Kidney (tissue), 14 donors: ENCODE measurements around the gene SIM1. TPM values are rescaled to one million over a fixed set of nuclear protein-coding genes. Genes with fewer than 3 reads are reported as not detected.
A peak's percentile ranks its signal among the peaks of the same experiment; 100 is the strongest.

Source experiments
- DNase-seq, 5 donors: peaks; one replicate each; pipeline ENCODE4 v3.0.0-alpha.2; 2013 to 2020
- FAIRE-seq: peaks from 2 replicates; lab custom pipeline; 2012; peaks lifted over from hg19 to GRCh38; lab: Jason Lieb, UNC
- H3K27ac ChIP-seq, 2 donors: one replicate each; pipeline ENCODE4 v1.7.0; 2013; ENCODE audit warnings: low read depth in 2 of 2, low read length in 2 of 2, inconsistent platforms in 1 of 2
- H3K27me3 ChIP-seq: one replicate; pipeline ENCODE4 v1.7.1; 2013; ENCODE audit warnings: low read length, inconsistent platforms; ENCODE audit not compliant: control insufficient read depth, insufficient read depth
- H3K36me3 ChIP-seq, 3 donors: one replicate each; pipeline versions ENCODE4 v1.7.0 to v1.7.1; 2013; ENCODE audit warnings: low read length in 3 of 3, control low read depth in 1 of 3, inconsistent platforms in 1 of 3; ENCODE audit not compliant: insufficient read depth in 3 of 3, control insufficient read depth in 2 of 3
- H3K4me1 ChIP-seq, 3 donors: one replicate each; pipeline versions ENCODE4 v1.7.0 to v1.7.1; 2013; ENCODE audit warnings: low read length in 3 of 3, inconsistent platforms in 1 of 3, low read depth in 1 of 3; ENCODE audit not compliant: control insufficient read depth in 2 of 3, insufficient read depth in 2 of 3
- H3K4me3 ChIP-seq, 3 donors: one replicate each; pipeline versions ENCODE4 v1.7.0 to v1.8.1; 2013; ENCODE audit warnings: low read length in 3 of 3, control low read depth in 1 of 3, inconsistent platforms in 1 of 3
- H3K9ac ChIP-seq, 3 donors: one replicate each; pipeline versions ENCODE4 v1.7.0 to v1.7.1; 2013; ENCODE audit warnings: low read length in 3 of 3, control low read depth in 1 of 3, inconsistent platforms in 1 of 3
- H3K9me3 ChIP-seq, 3 donors: one replicate each; pipeline versions ENCODE4 v1.7.0 to v1.7.1; 2013; ENCODE audit warnings: low read length in 3 of 3, control low read depth in 1 of 3, inconsistent platforms in 1 of 3; ENCODE audit not compliant: control insufficient read depth in 2 of 3, insufficient read depth in 1 of 3
- intact Hi-C: fragments of 100-400 bp; cut with DNase I; formaldehyde crosslinking; loops from one replicate; pipeline ENCODE4 v1.11.1; 2022
- polyA plus RNA-seq: library from polyadenylated mRNA; stranded (reverse); fragments of 350-450 nt; fragmentation: Illumina TruSeq; extraction: RNeasy Lipid Tissue Mini Kit (QIAGEN cat#74804); gene quantifications from one replicate; pipeline ENCODE4 v1.2.3, GENCODE V29; 2014; ENCODE audit warnings: low read depth, low replicate concordance; ENCODE audit not compliant: insufficient read depth
- total RNA-seq: library from RNA; stranded (reverse); fragmentation: NEBNext Ultra II Directional; extraction: Animal tissue kit (Norgen Biotek cat#: 25700); gene quantifications from one replicate; pipeline ENCODE4 v1.2.1, GENCODE V29; 2021
- TF ChIP-seq, protein P1 (sequence below): IDR thresholded peaks from 3 replicates; pipeline ENCODE4 v1.5.1; 2012; ENCODE audit warnings: mild to moderate bottlenecking, moderate library complexity, borderline replicate concordance; ENCODE audit not compliant: insufficient read depth; ENCODE audit errors: extremely low read depth
- donor health status: control.
- donor health status: control.
- donor health status: control.
- donor health status: control.
- donor health status: control.
- donor health status: DM: yes; HTN: yes; CAD: no.
- donor health status: Normal renal cell carcinoma (clear cell type).

The SIM1 gene
- total and polyA plus RNA-seq, 2 donors from 2014 or later = 4.4 to 31.8 TPM

DNA sequence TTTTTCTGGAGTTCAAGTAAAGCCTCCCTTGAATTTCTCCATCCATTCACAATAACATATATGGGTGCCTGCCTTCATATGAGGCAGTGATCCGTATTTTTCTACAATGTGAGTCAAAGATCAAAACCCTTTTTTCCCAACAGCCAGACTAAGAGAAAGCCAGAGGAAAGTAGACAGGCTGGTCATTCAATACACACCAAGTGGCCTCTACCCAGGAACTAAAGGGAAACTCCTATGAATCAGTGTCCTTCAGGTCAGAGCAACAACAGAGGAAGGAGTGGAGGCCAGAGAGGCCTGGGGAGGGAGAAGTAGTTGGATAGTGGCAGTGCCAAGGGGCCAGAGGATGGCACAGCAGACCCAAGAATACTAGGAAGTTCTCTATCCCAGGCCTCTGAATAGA, 23.8 kb downstream of the SIM1 start:
- no peak for DNase-seq
- Histone ChIP-seq H3K9me3 (no peaks in the 10 kb centered on the region), H3K4me3 (no peak overlapping the region), H3K9ac (no peak overlapping the region), H3K27ac (no peak overlapping the region), H3K36me3 (no peaks in the 10 kb centered on the region), H3K27me3 (peaks cover 11% of the 10 kb centered on the region), H3K4me1 (no peaks in the 10 kb centered on the region)
- intact Hi-C loops = no loop called here
- TF ChIP-seq, protein P1, sequence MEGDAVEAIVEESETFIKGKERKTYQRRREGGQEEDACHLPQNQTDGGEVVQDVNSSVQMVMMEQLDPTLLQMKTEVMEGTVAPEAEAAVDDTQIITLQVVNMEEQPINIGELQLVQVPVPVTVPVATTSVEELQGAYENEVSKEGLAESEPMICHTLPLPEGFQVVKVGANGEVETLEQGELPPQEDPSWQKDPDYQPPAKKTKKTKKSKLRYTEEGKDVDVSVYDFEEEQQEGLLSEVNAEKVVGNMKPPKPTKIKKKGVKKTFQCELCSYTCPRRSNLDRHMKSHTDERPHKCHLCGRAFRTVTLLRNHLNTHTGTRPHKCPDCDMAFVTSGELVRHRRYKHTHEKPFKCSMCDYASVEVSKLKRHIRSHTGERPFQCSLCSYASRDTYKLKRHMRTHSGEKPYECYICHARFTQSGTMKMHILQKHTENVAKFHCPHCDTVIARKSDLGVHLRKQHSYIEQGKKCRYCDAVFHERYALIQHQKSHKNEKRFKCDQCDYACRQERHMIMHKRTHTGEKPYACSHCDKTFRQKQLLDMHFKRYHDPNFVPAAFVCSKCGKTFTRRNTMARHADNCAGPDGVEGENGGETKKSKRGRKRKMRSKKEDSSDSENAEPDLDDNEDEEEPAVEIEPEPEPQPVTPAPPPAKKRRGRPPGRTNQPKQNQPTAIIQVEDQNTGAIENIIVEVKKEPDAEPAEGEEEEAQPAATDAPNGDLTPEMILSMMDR = no peak
- FAIRE-seq = no peak

DNA sequence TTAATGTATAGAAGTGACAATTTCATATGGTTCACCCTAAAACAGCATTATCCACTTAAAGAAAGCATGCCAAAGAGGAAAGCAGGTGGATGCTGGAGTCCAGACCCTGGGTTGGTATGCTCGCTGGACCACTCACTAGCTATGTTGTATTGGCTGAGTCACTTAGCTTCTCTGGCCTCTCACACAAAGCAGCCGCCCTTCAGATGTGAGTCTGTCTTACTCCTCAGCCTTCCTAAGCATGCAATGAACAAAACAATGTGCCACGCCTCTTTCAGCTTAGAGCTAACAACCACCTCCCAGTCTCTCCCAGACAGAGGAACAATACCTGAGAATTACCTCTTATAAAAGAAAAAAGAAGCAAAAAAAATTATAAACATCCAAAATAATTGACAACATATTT, 29.4 kb downstream of the SIM1 start:
- intact Hi-C loops = no loop called here

DNA sequence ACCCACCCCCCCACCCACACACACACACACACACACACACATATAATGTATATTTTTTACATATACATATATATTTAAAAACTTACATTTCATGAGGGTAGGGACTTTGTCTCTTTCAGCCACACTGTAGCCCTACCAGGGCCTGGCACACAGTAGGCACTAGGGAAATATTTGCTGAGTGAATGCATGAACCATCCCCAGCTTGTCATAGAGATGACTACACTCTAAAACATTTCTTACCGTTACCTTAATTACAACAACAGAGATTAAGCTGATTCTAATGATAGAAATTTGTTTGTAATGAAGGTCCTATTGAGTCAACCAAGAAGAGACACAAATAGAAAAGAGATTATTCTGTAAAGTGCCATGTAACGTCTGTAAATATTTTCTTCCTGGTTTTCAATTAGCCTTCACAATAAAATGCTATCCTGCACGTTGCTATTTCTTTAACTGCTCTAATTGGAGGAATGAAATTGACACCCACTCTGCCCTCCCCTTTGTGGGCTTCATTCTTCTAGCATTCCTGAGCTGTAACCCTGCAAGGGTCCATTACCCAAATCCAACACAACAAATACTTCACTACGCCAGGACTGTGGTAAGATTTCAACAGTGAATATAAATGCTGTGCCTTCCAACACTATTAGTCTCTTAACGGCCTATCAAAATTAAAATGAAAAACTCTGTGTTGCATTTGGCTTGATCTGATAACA, 30.8 kb downstream of the SIM1 start:
- TF ChIP-seq, protein P1 = no peak
- DNase-seq = peak in 1 of 5 donors; percentile 56
- Histone ChIP-seq H3K4me1 (peaks cover 0 to 2% (median 0%) of the 10 kb centered on the region in 3 donors), H3K36me3 (no peaks in the 10 kb centered on the region), H3K27ac (no peak overlapping the region), H3K9ac (no peak overlapping the region), H3K4me3 (no peak overlapping the region), H3K9me3 (no peaks in the 10 kb centered on the region), H3K27me3 (no peaks in the 10 kb centered on the region)
- no peak for FAIRE-seq
- intact Hi-C loops = no loop called here

More for the DNA sequence above, 29.4 kb downstream of the SIM1 start:
- Histone ChIP-seq H3K4me1 (peaks cover 0 to 2% (median 0%) of the 10 kb centered on the region in 3 donors), H3K27me3 (no peaks in the 10 kb centered on the region), H3K4me3 (no peak overlapping the region), H3K9ac (no peak overlapping the region), H3K27ac (no peak overlapping the region), H3K9me3 (no peaks in the 10 kb centered on the region), H3K36me3 (no peaks in the 10 kb centered on the region)
- TF ChIP-seq, protein P1 = no peak
- DNase-seq (no peak), FAIRE-seq (no peak)
